Sciatic nerve (tissue), 2 donors: ENCODE results near the gene MAMSTR. TPM values are rescaled to one million over a fixed set of nuclear protein-coding genes. Genes with fewer than 3 reads are reported as not detected.
A peak's percentile ranks its signal among the peaks of the same experiment; 100 is the strongest.
"Not testable (repeated sequence)": the region's sequence is repeated elsewhere in the genome, so short reads cannot be mapped to it uniquely, and the experiment has no call there.

Experiments used
- ATAC-seq: fragments of 200-7000 bp; cut with Tn5 transposase; one replicate; pipeline ENCODE4 v1.9.1; 2020; ENCODE audit warnings: mild to moderate bottlenecking, moderate library complexity
- DNase-seq: peaks from one replicate; pipeline ENCODE4 v3.0.0-alpha.2; 2020; ENCODE audit warnings: low spot score
- intact Hi-C: fragments of 100-400 bp; cut with DNase I; formaldehyde crosslinking; loops from one replicate; pipeline ENCODE4 v1.14.2; 2022
- total RNA-seq: library from RNA; stranded (reverse); fragmentation: NEBNext Ultra II Directional; extraction: Animal tissue kit (Norgen Biotek cat#: 25700); gene quantifications from one replicate; pipeline ENCODE4 v1.2.1, GENCODE V29; 2021
- donor health status: DM: no; HTN: no; CAD: no.
- donor health status: DM: no; HTN: no; CAD: no.

MAMSTR gene
- total RNA-seq, 1 donor from 2014 or later: 5.8 TPM

GRCh38 chr19:48698046-48698445 lies 21.5 kb downstream of the MAMSTR start:
- no peak for ATAC-seq
- intact Hi-C loops: no loop called here
- DNase-seq: no peak

DNA sequence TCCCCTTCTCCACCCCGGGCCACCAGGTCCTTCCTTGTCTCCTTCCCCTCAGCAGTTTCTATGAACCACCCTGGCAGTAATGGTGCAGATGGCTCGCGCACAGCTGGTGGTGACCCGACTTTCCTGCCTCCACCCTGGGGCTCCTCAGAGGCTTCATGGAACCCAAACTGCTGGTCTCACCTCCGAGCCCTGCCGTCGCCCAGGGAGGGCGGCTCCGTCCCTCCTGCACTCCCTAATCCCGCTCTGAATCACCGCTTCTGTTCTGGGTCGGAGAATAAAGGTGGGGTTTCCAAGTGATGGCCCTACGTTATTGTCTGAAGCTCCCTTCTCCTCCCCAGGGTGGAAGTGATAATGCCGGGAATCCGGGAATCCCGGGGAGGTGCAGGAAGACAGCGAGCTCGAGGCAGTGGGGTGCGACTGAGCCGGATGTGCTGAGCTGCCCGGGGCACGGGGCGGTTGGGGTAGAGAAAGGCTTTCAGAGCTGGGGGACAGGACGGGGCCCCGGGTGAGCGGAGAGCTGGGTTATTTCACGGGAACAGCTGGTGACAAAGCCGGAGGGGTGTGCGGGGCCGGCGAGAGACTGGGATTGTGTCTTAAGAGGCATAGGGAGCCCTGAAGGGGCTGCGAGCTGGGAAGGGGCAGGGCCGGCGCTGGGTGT lies 23.0 kb downstream of the MAMSTR start:
- no peak for DNase-seq
- ATAC-seq: peak; percentile 32
- intact Hi-C loops: no loop called here

DNA sequence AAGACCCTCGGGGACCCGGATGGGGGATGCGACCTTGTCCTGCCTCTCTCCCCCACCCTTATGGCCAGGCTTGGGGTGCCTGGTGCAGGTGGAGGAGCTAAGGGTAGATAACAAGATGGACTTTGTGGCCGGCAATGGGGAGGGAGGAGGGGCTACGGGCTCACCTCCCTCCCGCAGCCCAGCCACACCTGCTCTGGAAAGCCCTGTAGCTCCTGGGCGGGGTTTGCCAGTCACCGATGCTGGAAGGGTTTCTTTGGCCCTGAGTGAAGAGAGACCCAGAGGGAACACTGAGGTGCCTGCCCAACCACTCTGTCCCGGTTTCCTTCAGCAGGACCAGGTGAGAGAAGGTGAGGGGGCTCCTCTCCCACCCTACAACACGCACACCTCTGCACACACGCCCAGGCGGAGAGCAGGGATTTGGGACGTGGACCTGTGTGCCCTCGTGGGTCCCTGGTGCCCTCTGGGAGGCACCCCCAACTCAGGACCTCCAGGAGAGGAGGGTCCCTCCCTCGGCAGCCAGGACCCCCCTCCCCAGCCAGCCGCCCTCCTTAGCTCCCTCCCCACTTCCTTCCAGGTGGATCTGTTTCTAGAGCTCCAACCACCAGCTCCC lies 23.7 kb downstream of the MAMSTR start, which contains the start of gene FUT2:
TSS of gene FUT2 (plus strand) at position 229 of the 610 bp plus-strand sequence. CDS start 6,986 bp downstream, outside the sequence.
- ATAC-seq: peak; percentile 36
- intact Hi-C loops: no loop called here
- no peak for DNase-seq

DNA sequence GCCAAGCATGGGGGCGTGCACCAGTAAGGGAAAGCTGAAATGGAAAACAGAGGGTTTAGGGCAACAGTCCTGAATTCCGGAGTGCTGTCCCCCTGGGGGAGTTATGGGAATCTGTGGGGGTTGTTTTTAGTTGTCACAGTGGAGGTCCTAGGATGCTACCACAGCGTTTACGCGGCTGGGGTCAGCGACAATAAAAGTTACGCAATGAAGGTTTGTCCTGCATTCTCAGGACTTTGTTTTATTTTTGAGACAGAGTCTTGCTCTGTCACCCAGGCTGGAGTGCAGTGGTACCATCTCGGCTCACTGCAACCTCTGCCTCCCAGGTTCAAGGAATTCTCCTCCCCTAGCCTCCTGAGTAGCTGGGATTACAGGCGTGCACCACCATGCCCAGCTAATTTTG lies 25.9 kb downstream of the MAMSTR start:
- ATAC-seq, DNase-seq, intact Hi-C loops: not testable (repeated sequence)

DNA sequence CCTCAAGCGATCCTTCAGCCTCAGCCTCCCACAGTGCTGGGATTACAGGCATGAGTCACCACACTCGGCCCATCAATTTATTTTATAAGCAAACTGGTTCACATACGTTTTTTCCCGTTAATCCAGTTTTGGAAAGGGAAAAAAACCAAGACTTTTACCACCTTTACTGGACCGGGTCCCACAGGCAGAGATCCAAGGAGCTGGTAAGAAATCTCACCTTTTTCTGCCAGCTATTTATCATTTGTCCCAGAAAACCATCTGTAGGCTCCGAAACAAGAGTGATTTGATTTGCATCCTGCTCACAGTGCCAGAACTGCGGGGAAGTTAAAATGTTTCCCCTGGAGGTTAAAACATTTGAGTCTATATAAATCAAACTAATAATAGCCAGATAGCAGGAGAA lies 30.1 kb downstream of the MAMSTR start:
- ATAC-seq (no peak), DNase-seq (no peak)
- intact Hi-C loops: no loop called here

GRCh38 chr19:48687776-48688175 lies 31.7 kb downstream of the MAMSTR start:
- ATAC-seq: no peak
- no peak for DNase-seq
- intact Hi-C loops: no loop called here

DNA sequence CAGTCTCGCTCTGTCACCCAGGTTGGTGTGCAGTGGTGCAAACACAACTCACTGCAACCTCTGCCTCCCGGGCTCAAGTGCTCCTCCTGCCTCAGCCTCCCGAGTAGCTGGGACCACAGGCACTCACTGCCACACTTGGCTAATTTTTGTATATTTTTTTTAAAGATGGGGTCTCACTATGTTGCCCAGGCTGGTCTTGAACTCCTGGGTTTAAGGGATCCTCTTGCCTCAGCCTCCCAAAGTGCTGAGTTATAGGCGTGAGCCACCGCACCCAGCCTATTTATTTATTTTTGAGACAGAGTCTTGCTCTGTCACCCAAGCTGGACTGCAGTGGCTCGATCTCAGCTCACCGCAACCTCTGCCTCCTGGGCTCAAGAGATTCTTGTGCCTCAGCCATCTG lies 32.9 kb downstream of the MAMSTR start:
- intact Hi-C loops, ATAC-seq, DNase-seq: not testable (repeated sequence)

GRCh38 chr19:48686088-48686487 lies 33.4 kb downstream of the MAMSTR start:
- no peak for DNase-seq
- intact Hi-C loops: no loop called here

GRCh38 chr19:48685583-48685982 lies 33.9 kb downstream of the MAMSTR start:
- DNase-seq: no peak
- intact Hi-C loops: no loop called here
- no peak for ATAC-seq

More at GRCh38 chr19:48686088-48686487, 33.4 kb downstream of the MAMSTR start:
- no peak for ATAC-seq

GRCh38 chr19:48683349-48683748 lies 36.2 kb downstream of the MAMSTR start:
- intact Hi-C loops: no loop called here
- ATAC-seq (peak; percentile 83), DNase-seq (peak; percentile 80)

DNA sequence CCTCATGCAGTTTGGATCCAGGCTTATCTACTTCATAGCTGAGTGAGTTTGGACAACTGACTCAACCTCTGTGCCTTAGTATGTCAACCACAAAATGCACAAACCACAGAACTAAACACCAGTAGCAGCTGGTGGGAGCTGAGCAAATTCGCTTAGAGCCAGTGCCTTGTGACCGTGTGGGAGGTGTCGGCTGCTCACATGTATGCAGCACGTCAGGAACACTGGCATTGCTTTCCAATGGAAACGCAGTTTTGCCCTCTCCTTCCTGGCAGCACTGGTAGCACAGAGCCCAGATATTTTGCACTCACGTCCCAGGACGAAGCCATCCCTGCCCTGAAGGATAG lies 38.4 kb downstream of the MAMSTR start:
- ATAC-seq (no peak), DNase-seq (no peak)
- intact Hi-C loops: no loop called here

DNA sequence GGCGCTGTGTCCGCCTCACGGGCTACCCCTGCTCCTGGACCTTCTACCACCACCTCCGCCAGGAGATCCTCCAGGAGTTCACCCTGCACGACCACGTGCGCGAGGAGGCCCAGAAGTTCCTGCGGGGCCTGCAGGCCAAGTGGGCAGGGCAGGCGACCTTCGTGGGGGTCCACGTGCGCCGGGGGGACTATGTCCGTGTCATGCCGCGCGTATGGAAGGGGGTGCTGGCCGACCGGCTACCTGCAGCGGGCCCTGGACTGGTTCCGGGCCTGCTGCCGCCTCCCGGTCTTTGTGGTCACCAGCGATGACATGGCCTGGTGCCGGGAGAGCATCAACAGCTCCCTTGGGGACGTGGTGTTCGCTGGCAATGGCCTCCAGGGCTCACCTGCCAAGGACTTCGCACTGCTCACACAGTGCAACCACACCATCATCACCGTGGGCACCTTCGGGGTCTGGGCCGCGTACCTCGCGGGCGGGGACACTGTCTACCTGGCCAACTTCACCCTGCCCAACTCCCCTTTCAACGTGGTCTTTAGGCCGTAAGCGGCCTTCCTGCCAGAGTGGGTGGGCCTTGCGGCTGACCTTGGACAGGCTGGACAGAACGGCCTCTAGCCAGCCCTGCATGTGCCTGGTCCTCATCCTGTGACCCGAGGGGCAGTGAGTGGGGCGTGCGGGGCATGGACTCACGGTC lies 38.9 kb downstream of the MAMSTR start:
- DNase-seq (no peak), ATAC-seq (no peak)
- intact Hi-C loops: no loop called here

GRCh38 chr19:48680006-48680405 lies 39.5 kb downstream of the MAMSTR start:
- intact Hi-C loops, ATAC-seq, DNase-seq: not testable (repeated sequence)

GRCh38 chr19:48678201-48678600 lies 41.3 kb downstream of the MAMSTR start:
- intact Hi-C loops: loop anchor here (10.0 kb wide), 1 partner anchor 167 kb away; no protein-coding TSS in a partner anchor
- DNase-seq (no peak), ATAC-seq (no peak)

DNA sequence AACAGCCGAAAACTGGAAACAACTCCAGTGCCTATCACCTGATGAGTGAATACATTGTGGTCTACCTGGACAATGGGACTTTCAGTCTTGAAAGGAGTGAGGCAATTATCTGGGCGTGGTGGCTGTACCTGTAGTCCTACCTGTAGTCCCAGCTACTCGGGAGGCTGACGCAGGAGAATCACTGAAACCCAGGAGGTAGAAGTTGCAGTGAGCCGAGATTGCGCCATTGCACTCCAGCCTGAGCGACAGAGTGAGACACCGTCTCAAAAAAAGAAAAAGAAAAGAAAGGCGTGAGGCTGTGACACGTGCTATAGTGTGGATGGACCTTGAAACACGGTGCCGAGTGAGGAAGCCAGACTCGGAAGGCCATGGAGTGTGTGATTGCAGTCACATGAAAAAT lies 42.6 kb downstream of the MAMSTR start:
- DNase-seq: no peak
- intact Hi-C loops: loop anchor here (10.0 kb wide), 1 partner anchor 168 kb away; no protein-coding TSS in a partner anchor
- no peak for ATAC-seq

DNA sequence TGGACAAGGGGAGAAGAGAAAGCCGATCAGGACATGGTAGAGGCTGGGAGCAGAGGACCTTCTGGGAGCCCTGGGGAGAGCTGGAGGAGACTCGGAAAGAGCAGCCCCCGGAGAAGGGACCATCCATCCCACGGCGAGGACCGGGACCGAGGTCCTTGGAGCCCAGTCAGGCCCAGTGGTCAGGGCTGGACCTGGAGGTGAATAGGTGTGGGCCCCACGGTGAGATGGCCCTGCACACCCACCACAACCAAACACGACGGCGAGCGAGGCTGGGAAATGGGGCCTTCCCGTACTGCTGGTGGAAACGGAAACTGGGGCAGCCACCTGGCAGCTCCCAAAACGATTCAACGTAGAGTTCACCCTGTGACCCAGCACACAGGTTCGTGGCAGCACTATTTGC lies 43.0 kb downstream of the MAMSTR start:
- intact Hi-C loops: loop anchor here (10.0 kb wide), 1 partner anchor 168 kb away; no protein-coding TSS in a partner anchor
- DNase-seq: no peak

GRCh38 chr19:48674921-48675824 lies 44.4 kb downstream of the MAMSTR start:
- DNase-seq: peak; percentile 88
- peak; percentile 89 for ATAC-seq
- intact Hi-C loops: loop anchor here (10.0 kb wide), 1 partner anchor 170 kb away; no protein-coding TSS in a partner anchor

More for the DNA sequence above, 43.0 kb downstream of the MAMSTR start:
- no peak for ATAC-seq

GRCh38 chr19:48674216-48674809 lies 45.2 kb downstream of the MAMSTR start:
- intact Hi-C loops: loop anchor here (10.0 kb wide), 1 partner anchor 170 kb away; no protein-coding TSS in a partner anchor
- no peak for ATAC-seq
- no peak for DNase-seq
